Activated gamma-delta T cell treated with anti-CD3 and anti-CD28 coated beads, Interleukin-2, amount 50 U/mL, for 16 hours (primary cell): Measurements from ENCODE around the gene GRID2.

Source experiments
- DNase-seq: peaks from one replicate; pipeline ENCODE4 v3.0.0-alpha.2; 2020; ENCODE audit warnings: low read depth

The GRID2 gene

GRCh38 chr4:93756101-93756500 is 1452.3 kb downstream of the GRID2 start:
- no peak for DNase-seq

GRCh38 chr4:93759506-93759905 is 1455.7 kb downstream of the GRID2 start:
- no peak for DNase-seq

DNA sequence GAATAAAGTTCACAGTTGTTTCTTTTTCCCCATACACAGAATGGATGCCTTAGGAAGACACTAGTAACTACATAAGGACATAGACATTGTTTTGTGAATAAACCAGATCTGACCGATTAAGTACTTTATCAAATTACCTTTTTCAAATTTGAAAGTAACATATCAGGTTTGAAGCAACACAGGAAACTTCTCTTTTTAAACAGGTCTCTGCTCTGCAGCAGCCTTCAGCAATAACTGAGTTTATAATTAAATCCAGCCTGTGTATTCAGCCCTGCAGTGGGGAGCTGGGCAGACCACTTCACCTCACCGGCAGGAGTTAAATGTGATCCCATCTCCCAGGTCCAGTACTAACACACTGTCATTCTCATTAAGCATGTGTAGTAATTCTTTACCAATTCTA is 1456.5 kb downstream of the GRID2 start:
- no peak for DNase-seq

GRCh38 chr4:93761286-93761685 is 1457.5 kb downstream of the GRID2 start:
- DNase-seq = no peak

- DNase-seq = no peak
Observed at GRCh38 chr4:93764639-93765246, 1461.0 kb downstream of the GRID2 start.

- no peak for DNase-seq
Observed at GRCh38 chr4:93767917-93768316, 1464.2 kb downstream of the GRID2 start.

DNA sequence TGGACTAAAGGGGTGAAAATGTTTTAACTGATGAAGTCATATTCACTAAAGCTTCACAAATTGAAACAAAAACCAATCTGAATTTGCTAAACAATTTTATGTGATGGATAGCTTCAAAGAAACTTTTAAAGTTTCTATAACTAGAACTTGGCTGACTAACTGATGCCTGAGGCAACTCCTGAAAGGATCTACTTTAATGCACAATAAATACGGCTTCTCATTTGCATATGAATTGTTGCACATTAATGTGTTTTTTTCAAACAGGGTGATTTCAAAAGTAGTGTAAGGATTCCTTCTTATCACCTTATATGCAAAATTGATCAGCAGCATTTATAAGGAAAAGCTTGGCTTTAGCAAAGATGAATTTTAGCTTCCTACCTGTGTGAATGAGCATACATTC is 1466.4 kb downstream of the GRID2 start:
- DNase-seq = no peak

DNA sequence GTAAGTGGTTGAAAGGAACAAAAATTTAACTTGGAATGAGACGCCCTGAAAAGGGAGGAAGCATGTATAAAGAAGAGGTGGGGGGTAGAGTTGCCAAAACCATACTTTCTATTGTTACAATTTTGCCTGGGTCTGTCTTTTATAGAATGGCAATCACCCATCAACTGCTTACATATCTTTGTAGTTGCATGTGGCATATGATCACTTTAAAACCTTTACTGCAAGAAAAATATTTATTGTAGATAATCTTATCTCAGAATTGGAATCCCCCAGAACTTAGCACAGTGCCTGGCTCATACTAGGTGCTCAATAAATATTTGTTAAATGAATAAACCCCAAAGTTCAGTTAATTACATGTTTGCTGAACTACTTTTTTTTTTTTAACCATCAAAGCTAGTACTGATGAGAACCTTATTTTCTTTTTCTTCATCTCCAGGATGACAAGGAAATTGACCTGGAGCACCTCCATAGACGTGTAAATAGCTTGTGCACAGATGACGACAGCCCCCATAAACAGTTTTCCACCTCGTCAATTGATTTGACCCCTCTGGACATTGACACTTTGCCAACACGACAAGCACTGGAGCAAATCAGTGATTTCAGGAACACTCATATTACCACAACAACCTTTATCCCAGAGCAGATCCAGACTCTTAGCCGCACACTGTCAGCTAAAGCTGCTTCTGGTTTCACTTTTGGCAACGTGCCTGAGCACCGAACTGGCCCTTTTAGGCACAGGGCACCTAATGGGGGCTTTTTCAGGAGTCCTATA is 1468.1 kb downstream of the GRID2 start:
- DNase-seq = no peak

DNA sequence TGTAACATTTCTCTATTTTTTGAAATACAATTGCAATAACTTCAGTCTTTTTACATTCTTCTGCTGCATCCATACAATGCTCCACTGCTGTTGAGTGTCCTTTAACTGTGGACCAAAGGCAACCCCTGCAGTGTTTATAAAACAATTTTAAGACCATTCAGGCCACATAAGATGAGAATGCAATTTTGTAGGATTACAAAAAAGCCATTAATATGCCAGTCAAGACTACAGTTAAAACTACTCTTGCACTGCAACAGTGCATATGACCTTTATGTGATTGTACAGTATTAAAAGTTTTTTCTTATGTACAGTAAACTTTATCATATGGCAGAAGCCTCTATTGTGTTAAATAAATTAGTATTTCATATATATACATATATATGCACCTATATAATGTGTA is 1469.1 kb downstream of the GRID2 start:
- DNase-seq = no peak

DNA sequence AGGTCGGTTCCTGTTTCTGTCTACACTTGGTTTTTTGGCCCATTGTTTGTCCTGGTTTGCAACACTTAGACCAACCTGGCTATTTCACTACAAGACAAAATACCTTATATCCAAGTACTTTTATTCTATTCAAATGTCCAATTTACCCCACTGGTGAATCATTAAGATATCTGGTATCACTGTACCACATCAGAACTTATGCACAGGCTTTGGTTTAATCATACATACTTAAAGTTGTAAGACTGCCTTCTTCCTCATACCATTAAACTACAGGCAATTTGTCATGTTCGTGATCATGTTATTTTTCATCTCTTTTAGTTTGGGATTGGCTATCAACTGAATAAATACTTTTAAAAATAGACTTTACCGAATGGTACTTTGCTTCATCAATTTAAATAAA is 1471.8 kb downstream of the GRID2 start:
- no peak for DNase-seq

DNA sequence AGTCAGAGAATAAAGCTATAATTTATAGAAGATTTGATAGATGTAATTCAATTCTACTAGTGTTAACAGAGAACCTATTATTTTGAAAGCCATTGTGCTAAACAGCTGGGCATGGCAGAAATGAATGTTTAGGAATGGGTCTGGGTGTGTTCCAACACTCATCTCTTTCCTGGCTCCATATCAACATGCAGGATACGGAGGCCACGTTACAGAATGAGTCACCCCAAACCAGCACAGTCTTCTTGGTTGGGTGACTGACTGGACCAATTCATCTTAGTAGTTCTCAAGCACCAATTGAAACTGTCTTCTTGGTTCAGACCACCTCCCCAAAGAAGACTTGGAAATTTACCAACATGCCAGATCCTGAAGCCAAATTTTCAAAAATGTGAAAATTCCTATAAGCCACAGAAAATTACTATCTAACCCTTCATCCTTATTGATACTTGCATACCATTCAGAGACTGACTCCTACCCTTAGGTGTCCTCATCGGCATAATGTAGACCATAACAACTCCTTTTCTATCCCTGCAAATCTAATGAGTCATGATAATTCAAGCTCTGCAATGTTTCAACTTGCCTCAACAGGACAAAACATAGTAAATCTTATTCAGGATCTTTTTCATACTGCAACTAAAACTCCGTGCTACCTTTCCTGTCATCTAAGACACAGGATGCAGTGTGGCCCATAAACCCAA is 1472.8 kb downstream of the GRID2 start:
- no peak for DNase-seq

- no peak for DNase-seq
Observed at GRCh38 chr4:93777081-93777460, 1473.3 kb downstream of the GRID2 start.

GRCh38 chr4:93779228-93779627 is 1475.5 kb downstream of the GRID2 start:
- no peak for DNase-seq

- DNase-seq = no peak
Observed at GRCh38 chr4:93780080-93780479, 1476.3 kb downstream of the GRID2 start.

GRCh38 chr4:93781198-93781597 is 1477.4 kb downstream of the GRID2 start:
- DNase-seq = no peak

GRCh38 chr4:93786149-93786548 is 1482.4 kb downstream of the GRID2 start:
- no peak for DNase-seq

- no peak for DNase-seq
Observed at GRCh38 chr4:93788712-93789111, 1484.9 kb downstream of the GRID2 start.

DNA sequence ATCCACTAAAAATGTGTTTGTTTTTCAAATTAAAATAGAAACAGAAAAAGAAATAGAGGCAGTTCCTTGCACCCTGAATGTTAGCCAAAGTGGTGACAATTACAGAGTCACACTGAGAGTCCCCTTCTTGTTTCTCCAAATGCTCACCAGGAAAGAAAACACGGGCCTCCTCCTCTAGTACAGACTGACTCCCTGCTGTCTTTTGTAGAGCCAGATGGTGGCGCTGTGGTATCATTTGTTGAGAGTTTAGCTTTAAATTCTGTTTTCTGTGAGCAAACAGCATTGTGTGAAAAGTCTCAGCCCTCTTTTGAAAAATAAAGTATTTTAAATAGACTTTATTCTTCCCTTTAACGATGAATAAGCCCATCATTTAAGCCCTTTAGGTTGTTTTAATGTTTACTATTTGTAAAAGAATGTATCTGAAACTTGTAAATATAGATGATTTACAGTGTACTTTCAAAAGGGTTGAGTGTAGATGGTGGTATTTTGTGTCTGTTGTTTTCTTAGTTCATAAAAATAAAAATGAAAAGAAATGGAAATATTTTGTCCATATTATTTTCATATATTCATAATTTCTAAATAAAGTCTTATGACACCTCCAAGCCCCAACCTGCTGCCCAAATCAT is 1487.9 kb downstream of the GRID2 start:
- DNase-seq = no peak

- DNase-seq = no peak
Observed at GRCh38 chr4:93802045-93802444, 1498.3 kb downstream of the GRID2 start.

GRCh38 chr4:93809773-93810172 is 1506.0 kb downstream of the GRID2 start:
- no peak for DNase-seq

GRCh38 chr4:93810340-93810992 is 1506.7 kb downstream of the GRID2 start:
- no peak for DNase-seq

DNA sequence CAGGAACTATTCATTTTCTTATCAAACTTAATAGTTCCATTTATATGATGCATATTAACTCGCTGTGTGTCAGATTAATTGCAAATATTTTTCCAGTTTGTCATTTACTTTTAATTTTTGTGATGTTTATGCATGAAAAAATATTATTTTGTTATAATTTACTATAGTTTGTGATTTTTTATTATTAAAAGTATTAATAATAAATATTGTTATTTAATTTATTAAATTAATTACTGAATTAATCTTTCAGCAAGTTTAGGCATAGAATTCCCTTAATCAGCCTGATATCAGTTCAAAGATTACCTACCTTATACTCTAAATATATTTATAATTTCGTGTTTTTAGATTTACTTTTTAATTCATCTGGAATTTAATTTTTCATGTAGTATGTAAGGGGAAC is 1509.3 kb downstream of the GRID2 start:
- no peak for DNase-seq
